ENCODE results near the gene C10orf67.
"Not testable (repeated sequence)": the region's sequence is repeated elsewhere in the genome, so short reads cannot be mapped to it uniquely, and the experiment has no call there.

The C10orf67 gene

DNA sequence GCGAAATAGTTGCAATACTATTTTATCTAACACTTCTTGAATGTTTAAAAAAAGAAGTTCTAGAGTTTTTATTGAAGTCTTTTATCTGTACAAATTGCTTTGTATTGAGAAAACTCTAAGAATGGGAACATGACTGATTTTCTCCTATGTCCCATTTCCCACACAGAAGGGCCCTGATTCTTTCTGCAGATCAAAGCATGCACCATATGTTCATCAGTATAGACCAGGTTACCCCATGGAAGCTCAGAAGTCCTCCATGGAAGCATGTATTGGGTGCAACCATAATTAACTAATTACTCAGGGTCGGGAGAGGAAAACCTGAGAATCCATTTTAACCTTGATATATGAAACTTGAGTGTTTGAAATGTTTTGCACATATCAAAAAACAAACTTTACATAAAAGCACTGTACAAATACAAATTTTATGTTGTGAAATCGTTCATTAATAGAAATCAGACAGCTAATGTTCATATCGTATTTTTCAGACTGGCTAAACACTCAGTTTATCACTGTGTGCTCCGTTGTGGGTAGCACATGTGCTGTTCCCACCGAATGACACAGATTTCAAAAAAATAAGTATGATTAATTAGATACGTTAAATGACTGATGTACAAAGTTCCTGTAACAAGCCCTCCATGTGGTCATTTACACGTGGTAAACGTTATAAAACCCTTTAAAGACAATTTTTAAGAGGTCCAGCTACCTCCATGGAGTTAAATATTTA lies 81.0 kb downstream of the C10orf67 start:
- no peak for DNase-seq (ENCODE audit: low read depth)

DNA sequence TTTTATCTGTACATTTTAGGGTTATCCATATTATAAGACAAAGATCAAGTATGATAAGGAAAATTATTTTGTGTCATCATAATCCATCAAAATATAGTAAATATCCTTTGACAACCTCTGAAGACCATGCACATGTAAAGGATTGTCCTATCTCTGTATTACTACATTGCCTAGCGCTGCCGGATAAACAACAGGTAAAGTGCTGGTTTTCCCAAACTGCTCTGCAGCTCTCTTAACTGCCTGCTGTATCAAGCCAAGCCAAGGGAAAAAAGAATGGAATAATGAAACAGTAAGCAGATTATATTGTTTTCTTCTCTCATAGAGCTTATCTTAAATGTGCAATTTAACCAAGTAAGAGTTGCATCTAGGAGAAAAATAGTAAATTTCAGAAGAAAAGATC lies 81.7 kb downstream of the C10orf67 start:
- no peak for DNase-seq (ENCODE audit: low read depth)

DNA sequence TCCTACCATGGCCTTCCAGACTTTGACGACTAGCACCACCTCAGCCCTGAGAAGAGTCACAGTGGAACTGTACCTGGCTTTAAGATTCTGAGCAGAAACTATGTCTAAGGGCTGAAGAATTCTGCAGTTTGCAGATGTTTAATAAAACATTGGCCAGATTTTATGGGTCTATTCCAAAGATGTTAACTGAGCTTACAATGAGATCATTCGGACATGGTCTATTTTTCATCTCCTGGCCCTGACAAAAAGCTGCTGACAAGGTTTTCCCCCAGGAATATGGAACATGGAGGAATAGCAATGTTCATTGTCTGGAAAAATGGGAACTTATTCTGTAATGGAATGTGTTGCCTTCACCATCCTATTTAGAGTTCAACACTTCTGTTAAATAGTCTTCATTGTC lies 86.1 kb downstream of the C10orf67 start:
- DNase-seq (ENCODE audit: low read depth) = no peak

DNA sequence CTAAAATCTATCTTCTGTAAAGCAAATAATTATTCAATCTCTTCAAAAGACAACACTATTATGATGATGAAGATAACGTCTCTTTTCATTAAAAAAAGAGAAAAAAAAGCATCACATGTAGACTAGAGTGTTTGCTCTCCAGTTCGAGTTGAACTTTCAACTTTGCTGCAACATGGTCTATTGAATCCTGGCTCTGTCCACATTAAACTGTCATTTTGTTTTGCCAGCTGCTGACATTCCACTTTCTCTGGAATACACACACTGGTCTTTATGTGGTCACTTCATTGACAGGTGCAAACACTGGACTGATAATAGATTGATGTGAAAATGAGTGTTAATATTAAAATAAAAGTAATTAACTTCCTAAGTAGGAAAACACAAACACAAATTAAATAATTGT lies 90.8 kb downstream of the C10orf67 start:
- DNase-seq (ENCODE audit: low read depth) = no peak

DNA sequence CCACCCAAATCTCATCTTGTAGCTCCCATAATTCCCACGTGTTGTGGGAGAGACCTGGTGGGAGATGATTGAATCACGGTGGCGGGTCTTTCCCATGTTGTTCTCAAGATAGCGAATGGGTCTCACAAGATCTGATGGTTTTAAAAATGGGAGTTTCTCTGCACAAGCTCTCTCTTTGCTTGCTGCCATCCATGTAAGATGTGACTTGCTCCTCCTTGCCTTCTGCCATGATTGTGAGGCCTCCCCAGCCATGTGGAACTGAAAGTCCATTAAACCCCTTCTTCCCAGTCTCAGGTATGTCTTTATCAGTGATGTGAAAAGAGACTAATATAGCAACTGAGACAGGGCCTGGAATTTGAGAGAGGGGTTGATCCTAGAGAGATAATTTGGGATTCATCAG lies 91.7 kb downstream of the C10orf67 start:
- DNase-seq (ENCODE audit: low read depth) = not testable (repeated sequence)

DNA sequence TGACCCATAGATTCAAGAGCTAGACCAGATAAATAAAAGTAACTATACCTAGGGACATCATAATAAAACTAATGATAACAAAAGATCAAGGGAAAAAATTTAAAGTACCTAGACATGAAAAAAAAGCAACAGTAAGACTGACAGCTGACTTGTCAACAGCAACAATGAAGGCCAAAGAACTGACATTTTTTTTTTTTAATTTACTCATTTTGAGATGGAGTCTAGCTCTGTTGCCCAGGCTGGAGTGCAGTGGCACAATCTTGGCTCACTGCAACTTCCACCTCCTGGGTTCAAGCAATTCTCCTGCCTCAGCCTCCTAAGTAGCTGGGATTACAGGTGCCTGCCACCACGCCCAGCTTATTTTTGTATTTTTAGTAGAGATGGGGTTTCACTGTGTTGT lies 102.8 kb downstream of the C10orf67 start:
- not testable (repeated sequence) for DNase-seq (ENCODE audit: low read depth)

DNA sequence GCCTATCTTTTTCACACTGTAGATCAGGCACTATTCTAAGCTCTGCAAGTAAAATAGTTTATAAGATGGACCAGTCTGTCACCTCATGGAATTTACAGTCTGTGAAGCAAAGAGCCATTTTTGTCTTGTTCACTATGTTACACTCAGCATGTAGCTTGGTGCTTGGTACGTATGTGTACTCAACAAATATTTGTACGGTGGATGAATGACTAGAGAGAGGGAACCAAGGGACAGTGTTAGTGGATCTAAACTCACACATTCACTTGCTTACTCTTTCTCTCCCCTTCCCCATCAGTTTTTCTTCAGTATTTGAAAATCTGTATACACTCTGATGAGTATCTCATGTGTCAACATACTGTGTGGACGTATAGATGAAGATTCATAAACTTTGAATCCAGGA lies 106.6 kb downstream of the C10orf67 start:
- no peak for DNase-seq (ENCODE audit: low read depth)

DNA sequence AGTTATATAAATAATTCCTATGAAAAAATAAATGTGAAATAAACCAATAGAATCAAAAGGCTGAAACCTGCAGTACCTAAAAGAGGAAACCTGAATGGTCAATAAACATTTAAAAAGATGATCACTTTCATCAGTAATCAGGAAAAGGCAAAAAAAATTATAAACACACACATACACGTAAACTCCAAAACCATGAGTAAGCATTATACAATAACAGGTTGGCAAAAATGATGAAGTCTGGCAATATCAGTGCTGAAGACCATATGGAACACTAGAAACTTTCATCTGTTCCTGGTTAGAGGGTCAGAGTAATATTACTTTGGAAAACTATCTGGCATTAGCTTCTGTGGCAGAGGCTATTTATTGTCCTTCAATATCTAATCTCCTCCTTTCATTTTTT lies 114.0 kb downstream of the C10orf67 start:
- DNase-seq (ENCODE audit: low read depth) = no peak

DNA sequence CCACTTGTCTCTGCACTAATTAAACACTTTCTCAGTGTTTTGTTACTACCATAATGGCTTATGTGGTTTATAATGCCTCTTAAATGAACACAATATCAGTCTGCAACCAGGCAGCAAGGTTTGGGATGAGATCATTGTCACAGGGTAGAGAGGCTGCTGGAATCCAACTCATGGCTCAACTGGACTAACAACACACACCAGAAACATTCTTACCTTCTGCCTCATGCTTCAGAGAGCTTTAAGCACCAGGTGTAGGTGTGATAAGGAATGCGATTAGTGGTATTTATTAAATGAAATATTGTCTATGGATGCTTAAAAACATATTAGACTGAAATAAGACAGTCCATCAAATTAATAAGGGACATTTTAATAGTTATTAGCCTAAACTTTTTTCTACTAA lies 127.1 kb downstream of the C10orf67 start:
- DNase-seq (ENCODE audit: low read depth) = no peak

DNA sequence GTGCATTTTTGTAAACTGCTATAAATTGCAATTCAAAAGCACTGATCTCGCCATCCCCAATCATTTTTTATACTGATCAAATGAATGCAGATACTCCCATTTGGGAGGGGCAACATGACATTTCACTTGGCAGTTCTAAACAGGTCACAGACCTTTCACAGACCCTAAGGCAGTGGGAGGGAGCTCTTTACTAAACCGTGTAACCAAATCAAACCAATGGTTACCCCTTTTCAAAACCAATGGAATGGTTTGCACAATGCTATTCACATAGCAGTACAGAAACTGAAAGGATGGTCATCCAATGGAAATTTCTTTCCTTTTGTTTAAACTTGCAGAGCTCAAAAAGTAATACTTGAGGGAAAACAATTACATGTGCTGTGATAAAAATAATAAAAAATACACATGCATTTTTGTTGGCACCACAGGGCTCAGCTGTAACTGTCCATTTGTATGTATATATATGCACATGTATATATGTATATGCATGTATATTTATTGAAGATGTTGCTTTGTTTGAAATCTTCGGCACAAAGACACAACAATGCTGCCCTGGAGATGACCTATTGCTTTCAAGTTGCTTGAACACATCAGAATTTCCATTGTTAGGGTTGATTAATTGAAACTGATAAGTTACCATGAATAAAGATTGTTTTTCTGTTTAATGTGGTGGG lies 138.5 kb downstream of the C10orf67 start:
- no peak for DNase-seq (ENCODE audit: low read depth)

DNA sequence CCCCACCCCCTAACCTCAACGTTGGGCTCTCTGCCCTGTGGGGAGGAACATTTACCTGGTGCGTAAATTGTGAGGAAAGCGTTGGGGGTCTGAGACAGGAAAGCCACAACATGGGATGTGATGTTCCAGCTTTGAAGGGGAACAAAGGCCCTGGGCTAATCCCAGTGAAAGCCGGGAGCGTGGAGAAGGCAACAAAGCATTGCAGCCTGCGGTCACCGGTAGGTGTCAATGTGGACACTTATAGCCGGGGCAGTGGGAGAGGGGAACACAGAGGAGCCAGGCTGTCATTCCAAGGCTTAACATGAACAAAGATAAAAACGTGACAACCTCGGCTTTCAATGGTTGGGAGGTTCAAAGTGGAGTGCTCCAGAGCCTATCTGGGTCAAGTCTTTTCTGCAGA lies 139.8 kb downstream of the C10orf67 start:
- DNase-seq (ENCODE audit: low read depth) = no peak

DNA sequence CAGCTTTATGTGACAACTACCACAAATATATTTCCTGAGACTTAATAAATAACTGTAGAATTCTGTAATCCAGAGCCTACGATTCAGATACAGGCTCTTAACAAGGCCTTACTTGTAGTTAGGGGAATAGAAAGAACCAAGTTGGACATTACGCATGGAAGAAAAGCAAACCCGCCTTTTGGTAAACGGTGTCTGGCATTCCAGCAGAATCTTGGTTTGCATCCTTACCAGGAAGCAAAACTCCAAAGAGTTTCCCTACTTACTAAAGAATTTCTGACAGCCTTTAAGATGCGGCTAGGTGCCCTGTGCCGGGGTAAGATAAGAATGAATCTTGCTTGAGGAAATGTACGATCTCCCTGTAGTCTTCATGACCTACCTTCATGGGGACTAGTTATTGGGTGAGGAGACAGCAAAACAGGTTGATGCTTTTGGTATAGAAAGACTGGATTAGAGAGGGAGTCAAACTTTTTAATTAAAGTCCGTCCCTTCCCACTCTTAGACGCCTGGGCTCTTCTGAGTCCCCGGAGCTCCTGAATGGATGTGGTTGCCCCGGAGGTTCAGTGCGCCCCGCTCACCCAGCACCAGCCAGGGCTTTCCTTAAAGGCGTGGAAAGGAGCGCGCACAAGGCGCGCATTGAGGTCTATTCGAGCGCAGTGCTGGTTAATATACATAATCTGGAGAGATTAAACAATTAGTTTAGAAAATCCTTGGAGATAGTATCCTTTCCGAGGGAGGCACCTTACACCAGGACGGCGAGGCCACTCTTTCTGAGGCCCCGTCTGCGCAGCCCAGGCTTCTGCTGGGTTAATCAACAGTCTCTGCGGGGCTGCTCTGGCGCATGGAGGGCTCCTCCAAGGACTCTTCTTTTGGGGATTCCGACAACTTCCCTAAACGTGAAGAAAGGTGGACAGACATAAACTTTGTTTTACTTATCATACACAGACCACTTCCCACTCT lies 140.9 kb downstream of the C10orf67 start:
- DNase-seq (ENCODE audit: low read depth) = no peak

DNA sequence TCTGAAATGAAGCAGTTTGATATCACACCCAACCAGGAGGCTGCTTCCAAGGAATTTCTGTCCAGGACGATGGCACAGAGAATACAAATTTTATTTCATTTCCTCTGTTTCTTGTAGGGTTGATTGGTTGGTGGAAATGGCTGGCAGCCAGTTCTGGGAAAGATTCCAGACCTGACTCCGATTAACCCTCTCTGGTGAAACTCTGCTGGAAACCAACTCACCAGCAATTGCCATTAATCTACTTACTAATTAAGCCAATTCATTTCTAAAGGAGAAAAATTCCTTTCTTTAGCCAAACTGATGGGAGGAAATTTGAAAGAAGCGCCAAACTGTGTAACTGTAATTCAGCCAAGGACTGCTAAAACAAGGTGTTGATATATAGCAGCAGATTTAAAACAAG lies 141.8 kb downstream of the C10orf67 start:
- no peak for DNase-seq (ENCODE audit: low read depth)

DNA sequence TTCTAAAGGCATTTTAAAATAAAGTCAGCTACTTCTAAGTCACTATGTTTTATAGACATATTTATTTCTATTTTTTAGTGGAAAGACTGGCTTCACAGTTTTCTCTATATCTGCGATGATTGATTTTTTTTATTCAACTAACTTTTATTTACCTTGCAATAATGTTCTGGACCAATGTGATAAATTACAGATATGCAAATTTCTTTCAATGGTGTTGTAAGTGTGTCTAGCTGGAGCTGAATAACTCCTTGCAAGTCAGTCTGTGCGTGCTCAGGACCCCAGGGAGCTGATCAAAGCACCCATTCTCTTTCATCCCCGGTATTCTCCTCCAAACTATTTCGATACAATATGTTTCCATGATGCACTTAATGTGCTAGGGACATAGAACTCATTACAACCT lies 142.8 kb downstream of the C10orf67 start:
- DNase-seq (ENCODE audit: low read depth) = no peak

DNA sequence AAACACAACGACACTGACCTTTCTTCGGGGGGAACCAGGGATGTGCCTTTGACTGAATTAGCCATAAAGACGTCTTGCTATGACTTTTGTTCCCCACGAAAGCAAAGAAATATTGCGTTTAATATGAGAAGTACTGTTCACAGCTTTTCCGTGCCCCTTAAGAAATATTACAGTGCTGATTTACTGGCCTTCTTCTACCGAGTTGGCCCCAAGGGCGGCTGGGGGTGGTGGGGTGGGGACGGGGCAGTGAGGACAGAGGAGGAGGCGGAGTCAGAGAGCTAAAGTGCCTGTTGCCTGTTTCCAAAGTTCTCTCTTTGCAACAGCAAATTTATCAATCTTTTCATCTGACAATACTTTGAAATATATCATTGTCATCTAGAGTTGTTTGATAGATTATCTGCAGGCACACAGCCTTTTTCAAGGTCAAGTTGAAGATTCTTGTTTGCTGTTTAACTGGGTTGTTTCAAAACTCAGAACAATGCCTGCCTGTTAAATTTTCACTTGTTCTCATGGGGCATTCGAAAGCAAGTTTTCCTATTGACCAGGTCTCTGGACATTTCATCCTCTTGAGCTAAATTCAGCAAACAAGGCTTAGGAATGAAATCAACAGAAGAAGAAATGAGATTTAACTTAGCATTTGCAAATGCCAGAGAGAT lies 143.5 kb downstream of the C10orf67 start:
- no peak for DNase-seq (ENCODE audit: low read depth)

DNA sequence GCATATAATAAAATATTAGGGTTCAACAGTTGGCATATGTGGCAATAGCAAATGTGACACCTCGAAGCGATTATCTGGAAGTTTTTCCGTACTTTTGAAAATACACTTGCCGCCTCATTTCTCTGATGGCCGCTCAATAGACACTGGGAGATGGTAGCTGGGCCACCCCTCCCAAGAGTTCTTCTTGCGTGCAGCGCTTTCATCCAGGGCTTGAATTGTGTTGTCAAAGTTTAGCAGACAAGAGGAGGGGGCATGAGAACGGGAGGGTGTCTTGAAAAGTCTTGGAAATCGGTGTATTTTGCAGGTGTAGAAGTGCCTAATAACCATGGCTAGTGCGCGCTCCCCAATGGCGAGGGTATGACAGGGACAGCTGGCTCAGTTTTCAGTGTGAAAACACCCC lies 144.0 kb downstream of the C10orf67 start:
- no peak for DNase-seq (ENCODE audit: low read depth)

DNA sequence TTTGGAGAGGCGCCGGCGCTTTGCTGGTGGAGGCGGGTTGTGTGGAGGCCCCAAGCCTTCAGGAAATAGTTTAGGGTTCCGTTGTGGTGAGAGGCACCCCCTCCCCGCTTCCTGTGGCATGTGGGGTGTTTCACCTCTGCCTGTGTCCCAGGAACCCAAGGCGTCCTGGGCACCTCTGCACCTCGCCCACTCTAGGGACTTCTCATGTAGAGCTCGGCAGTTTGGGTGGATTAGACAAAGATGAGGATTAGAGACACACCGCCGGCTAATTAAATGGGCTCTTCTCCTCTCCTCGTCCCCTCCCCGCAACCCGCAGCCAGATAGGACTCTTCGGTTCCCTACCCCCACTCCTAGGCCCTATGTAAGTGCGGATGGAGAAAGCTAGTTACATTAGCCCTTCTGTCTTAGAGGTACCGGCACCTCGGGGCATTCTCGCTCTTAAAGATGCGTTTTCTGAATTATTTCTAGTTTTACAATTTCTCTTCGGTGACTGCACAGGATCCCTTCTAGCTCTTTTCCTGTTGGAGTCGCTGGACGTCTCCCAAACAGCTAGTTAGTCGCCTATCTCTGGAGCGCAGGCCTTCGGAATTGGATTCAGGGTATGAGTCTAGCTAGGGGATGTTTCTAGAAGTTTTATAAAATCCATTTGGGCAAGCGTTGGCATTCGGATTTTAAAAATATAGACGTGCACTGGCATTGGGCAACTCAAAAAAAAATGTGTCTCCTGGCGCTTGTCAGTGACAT lies 144.7 kb downstream of the C10orf67 start:
- no peak for DNase-seq (ENCODE audit: low read depth)

DNA sequence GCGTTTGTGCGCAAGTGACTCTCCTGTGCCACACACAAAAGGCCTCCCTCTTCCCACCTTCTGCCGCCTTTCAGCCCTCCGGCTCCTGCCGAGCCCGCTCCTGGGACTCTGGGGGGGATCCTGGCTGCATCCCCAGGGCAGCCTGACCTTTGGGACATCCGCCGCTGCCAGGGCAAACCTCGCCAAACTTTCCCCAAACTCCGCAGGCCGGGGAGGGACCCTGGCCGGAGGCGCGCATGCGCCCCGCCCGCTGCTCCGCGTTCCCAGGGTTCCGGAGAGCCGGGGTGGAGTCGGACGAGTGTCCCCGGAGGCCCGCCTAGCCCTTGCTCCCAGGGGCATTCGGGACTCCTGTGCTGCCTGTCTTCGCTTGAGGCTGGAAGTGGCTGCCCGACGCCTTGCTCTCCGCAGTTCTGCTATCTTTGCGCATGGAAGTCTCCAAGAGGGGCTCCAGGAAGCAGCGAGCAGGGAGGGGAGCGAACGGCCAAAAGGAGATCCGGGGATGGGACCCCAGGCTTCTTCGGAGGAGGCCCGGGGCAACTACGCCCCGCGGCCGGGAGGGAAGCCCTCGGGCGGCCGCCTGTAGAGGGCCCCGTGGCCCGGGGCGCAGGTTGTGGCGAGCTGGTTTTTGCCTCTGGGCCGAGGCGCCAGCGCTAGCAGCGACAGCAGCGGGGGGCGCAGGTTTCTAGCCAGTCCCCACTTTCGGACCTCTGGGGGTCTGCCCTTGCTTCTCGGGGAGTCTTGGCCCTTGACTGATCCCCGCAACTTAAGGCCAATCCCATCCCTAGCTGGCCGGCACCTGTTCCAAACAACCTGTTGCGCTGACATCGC lies 145.4 kb downstream of the C10orf67 start:
- DNase-seq (ENCODE audit: low read depth) = no peak

DNA sequence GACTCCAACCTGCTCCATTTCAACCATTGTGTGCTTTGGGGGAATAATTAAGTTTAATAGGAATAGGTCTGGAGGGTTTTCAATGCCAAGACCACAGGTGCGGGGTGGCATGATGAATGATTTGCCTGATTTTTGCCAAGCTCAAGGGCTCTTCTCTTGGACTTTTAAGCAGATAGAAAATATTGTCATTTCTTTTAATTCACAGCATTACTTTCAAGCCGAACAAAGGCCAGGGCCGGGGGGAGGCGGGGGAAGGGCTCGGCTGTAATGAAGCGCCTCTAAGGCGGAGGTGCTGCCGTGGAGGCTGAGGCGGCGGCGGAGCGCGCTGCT lies 146.0 kb downstream of the C10orf67 start:
- DNase-seq (ENCODE audit: low read depth) = no peak

DNA sequence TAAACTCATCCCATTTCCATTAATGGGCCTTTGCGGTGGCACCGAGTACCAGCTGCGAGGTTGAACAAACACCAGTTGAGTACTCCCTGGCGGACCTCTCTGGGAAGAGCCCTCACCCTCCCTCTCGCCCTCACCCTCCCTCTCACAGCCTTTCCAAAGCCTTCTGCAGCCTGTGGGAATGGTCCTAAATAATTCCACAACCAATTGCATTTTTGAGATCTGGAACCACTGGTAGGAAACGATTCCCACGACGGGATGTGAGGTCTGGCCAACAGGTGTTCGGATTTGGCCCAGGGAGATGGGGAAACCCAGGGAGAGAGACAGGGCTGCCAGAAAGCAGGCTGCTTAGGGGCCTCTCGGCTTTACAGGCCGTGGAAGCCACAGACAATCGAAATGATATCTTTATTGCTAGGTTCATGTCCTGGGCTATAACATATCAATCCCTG lies 147.2 kb downstream of the C10orf67 start:
- no peak for DNase-seq (ENCODE audit: low read depth)

DNA sequence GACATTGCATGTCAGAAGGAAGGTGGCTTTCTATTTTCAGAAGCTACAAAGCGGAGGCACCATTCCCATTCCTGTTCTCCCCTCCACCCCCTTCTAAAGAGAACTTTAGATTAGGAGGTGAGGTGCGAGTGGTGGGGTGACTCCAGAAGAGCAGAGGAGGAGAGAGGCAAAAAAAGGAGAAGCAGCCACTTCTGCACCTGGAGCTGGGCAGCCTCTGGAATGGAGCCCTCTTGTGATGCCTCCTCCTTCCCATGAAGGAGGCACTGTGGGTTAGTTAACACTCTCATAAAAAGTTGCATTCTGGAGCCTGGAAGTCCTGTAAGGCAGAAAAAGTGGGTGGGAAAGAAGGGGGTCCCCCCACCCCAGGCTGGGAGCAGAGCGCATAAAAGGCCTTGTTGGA lies 147.7 kb downstream of the C10orf67 start:
- no peak for DNase-seq (ENCODE audit: low read depth)

Data from CMK (cell line).